Measurements from ENCODE around the gene GBP2.

Gene GBP2

GRCh38 chr1:89065079-89065868, 60.6 kb downstream of the GBP2 start, which contains the start of gene GBP1:
Gene GBP1, minus strand, starts transcription at chr1:89065208. Its CDS starts 1,974 bp downstream, at chr1:89063234.
- in situ Hi-C loops (cut with MboI; ENCODE audit: low sequenced_read_pairs): no loop called here

- in situ Hi-C loops (cut with MboI; ENCODE audit: low sequenced_read_pairs): no loop called here
Observed at GRCh38 chr1:89064632-89065031, 61.3 kb downstream of the GBP2 start.

DNA sequence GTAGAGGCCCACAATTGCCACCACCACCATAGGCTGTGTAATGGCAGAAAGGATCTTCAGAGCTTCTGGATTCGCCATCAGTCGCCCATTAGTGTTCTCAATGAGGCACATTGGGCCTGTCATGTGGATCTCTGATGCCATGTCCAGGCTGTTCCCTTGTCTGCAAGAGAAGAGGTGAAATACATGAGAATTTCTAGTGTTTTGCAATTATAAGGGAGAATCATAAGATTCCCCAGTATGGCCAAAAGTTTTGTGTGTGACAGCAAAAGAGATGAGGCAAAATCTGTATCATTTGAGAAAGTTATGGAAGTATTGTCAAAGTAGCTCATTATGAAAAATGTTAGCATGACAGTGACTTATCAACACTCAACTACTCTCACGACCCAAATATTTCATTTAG, 62.8 kb downstream of the GBP2 start:
- in situ Hi-C loops (cut with MboI; ENCODE audit: low sequenced_read_pairs): no loop called here

GRCh38 chr1:89060091-89060490, 65.8 kb downstream of the GBP2 start:
- in situ Hi-C loops (cut with MboI; ENCODE audit: low sequenced_read_pairs): no loop called here

Measured in HL-60/S4 (cell line).